ENCODE data around the gene OGG1. TPM values are rescaled to one million over a fixed set of nuclear protein-coding genes. Genes with fewer than 3 reads are reported as not detected.

OGG1 gene
- total RNA-seq, 1 experiment from 2014 or later = 21.4 TPM

DNA sequence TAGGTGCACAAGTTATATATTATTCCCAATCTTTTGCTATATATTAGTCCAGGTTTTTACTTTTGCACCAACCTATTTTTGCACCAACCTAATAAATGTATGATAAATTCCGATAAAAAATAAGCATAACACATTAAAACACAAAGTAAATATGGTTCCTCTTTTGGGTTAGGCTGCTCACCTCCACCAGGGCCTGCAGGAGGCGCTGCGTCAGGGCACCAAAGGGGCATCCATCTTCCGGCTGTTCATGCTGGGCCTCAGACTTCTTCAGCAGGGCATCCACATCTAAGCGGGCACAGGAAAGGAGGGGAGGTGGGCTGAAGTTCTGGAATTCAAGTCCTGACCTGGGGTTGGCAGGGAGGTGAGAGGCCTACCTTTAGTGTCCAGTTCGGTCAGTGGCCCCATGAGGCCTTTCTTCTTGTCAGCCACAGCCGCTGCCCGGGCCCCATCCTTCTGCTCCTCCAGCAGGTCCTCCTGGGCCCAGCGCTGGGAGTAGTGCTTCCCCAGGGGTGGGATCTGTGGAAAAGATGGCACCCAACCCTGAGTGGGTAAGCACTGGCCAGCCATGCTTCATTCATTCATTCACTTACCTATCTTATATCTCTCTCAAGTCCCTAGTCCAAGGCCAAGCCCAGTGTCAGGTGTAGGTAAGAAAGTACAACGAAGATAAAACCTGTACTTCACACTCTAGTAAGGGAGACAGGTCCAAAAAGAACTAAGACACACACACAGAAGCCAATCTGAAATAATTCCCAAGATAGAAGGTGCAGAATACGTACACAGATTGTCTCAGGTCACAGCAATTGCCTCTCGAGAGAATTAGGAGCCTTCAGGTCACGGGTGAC, 37.3 kb downstream of the OGG1 start:
- Histone ChIP-seq H3K9me3 (no peaks in the 10 kb centered on the region), H3K4me3 (no peak overlapping the region), H3K36me3 (peaks cover 5% of the 10 kb centered on the region), H3K27me3 (no peaks in the 10 kb centered on the region)
- DNase-seq = no peak

DNA sequence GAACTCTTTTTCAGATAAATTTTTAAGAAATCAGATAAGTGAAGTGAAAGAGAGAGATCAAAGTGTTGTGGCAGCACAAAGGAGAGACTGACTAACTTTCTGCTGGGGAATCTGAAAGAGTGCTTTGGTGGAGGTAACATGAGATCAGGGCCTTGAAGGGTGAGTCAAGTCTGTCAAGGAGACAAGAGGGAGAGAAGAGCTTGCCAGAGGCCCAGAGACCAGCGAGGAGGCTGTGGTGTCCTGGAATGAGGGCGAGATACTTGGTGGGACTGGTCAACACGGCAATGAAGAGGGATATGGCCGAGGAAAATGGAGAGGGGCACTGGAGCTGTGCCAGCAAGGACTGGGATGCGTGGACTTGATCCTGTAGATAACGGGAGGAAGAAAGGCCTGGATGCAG, 38.0 kb downstream of the OGG1 start:
- no peaks in the 10 kb centered on the region for H3K27me3 ChIP-seq
- H3K36me3 ChIP-seq = peaks cover 5% of the 10 kb centered on the region
- H3K9me3 ChIP-seq = no peaks in the 10 kb centered on the region
- no peak for DNase-seq
- H3K4me3 ChIP-seq = no peak overlapping the region

DNA sequence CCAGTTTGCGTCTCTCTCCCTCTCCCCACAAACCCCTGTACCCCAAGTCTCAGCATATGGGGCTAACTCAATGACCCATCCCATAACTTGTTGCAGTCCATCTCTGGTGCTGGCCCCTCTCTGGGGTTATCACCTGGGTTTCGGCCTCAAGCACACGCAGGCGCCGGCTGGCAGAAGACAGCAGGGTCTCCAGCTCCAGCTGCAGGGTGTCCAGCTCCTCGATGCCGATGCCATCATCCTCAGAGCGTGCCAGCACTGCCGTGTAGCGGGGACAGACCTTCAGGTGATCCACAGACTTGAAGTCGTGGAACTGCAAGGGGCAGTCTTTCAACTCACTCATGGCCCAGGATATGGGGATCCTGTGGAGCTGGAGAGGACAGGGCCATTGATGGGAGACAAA, 41.4 kb downstream of the OGG1 start:
- Histone ChIP-seq H3K4me3 (no peak overlapping the region), H3K36me3 (peaks cover 9% of the 10 kb centered on the region), H3K27me3 (no peaks in the 10 kb centered on the region), H3K9me3 (no peaks in the 10 kb centered on the region)
- DNase-seq = no peak

DNA sequence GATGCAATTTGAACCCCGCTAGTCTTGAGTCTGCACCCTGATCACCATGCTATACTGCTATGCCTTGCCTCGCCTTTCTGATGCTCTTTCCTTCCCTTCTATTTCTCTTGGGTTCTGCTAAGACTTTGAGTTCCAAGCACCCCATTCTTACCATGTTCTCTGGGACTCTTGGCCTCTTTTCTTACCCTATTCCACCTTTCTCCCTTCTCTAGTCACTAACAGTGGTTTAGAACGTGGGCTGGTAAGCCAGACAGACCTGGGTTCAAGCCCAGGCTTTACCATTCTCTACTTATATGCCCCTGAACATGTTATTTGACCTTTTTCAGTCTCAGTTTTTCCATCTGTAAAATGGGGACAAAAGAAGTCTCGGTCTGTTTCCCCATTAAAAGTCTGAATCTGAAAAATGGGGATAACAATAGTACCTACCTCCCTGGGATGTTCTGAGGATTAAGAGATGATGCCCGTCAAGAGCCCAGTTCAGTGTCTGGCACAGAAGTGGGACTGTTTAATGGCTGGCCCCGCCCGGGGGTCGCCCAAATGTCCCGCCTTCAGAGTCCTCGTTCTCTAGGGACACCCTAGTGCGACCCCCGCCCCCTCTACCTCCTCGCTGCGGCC, 42.1 kb downstream of the OGG1 start:
- peaks cover 4% of the 10 kb centered on the region; the same call in 1 of the 2 replicates for H3K36me3 ChIP-seq
- H3K4me3 ChIP-seq = peak overlapping the region; percentile 81
- DNase-seq = no peak
- no peaks in the 10 kb centered on the region for H3K27me3 ChIP-seq
- no peaks in the 10 kb centered on the region for H3K9me3 ChIP-seq

DNA sequence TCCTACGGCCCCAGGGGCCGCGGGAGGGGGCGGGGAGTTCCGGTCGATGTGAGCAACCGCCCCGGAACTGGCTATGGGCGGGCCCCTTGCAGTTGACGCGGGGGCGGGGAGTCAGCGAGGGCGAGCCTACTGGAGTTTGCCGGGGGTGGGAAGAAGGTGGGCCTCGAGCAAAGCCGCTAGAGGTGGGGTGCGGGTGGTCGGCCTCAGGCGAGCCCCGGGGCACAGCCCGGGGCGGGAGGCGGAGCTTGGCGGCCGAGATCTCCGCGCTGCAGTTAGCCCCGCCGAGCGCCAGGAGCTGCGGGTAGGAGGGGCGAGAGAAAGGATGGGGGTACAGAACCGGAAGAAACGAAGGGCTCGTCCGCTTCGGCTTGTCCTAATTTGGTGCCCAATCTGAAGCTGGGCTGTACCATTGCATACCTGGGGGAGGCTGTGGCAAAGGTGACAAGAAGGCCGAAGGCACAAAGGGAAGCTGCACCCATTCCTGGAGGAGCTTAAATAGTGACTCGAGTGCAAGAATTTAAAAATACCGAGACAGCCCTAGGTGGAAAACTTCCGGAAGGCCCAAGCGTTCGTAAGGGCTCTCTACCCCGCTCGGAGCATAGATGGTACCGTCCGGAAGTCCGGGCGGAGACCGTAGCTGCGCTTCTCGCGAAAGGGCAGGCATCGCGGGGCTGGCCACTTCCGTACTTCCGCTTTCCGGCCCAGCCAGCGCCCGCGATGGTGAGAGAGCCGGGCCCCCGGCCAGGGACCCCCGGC, 42.8 kb downstream of the OGG1 start, which contains the start of the genes ARPC4 and TADA3:
TSS of gene ARPC4 (plus strand) at position 678 of the 756 bp plus-strand sequence. CDS start at position 718, 40 bp downstream.
TSS of gene TADA3 (minus strand) at position 69 of the 756 bp plus-strand sequence. CDS start 1,007 bp downstream, outside the sequence.
- no peaks in the 10 kb centered on the region for H3K27me3 ChIP-seq
- peak; percentile 88 for DNase-seq
- peak within 1 kb of the TSS; percentile 81 for H3K4me3 ChIP-seq
- peaks cover 11% of the 10 kb centered on the region for H3K36me3 ChIP-seq
- H3K9me3 ChIP-seq = no peaks in the 10 kb centered on the region

DNA sequence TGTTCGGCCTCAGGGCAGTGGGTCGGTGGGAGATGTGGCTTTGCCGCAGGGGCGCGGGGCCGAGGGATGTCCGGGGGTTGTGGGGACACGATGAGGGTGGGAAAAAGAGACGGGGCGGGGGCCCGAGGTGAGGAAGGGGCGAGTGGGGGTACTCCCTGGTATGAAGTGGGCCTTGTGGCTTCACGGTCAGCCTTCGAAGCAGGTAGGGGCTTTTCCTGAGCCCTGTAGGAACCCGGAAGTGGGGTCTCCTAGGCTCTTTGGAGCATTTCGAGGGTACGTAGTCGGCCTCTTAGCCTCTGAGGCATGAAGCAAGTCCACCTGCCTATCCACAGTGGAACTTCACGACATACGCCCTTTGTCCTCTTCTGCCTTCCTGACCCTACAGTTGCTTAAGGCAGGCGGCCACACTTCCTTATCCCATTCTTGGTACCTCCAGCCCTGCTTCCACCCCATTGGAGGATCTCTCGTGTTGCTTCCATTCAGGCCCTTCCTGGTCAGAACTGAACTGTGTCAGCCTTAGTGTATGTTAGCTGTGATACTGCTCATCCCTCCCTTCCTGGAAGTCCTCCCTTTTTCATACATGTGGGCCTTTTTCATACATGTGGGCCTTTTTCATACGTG, 43.5 kb downstream of the OGG1 start:
- no peak for DNase-seq
- Histone ChIP-seq H3K9me3 (no peaks in the 10 kb centered on the region), H3K36me3 (peaks cover 14% of the 10 kb centered on the region), H3K27me3 (no peaks in the 10 kb centered on the region), H3K4me3 (peak overlapping the region; percentile 81)

DNA sequence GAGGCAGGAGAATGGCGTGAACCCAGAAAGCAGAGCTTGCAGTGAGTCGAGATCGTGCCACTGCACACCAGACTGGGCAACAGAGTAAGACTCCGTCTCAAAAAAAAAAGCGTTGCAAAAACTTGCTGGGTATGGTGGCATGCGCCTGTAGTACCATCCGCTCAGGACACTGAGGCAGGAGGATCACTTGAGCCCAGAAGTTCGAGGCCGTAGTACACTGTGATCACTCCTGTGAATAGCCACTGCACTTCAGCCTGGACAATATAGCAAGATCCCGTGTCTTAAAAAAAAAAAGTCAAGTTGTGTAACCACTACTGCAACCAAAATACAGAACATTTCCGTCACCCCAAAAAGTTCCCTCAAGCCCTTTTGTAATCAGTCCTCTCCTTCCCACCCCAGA, 44.6 kb downstream of the OGG1 start:
- Histone ChIP-seq H3K9me3 (no peaks in the 10 kb centered on the region), H3K4me3 (no peak overlapping the region), H3K36me3 (peaks cover 15% of the 10 kb centered on the region), H3K27me3 (no peaks in the 10 kb centered on the region)
- DNase-seq = no peak

DNA sequence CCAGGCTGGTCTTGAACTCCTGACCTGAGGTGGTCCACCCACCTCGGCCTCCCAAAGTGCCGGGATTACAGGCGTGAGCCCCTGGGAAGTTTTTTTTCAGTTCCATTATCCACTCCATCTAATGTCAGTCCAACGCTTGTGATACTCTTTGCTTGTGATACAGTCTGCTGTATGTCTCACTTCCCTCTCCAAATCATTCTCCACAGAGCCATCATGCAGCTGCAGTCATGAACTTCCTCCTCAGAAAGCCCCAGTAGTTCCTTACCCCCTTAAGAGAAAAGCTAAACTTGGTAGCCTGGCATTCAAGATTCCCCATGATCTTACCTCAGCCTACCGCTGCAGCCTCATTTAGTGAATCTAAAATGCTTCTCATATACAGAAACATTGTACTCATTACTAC, 45.5 kb downstream of the OGG1 start:
- peaks cover 22% of the 10 kb centered on the region for H3K36me3 ChIP-seq
- DNase-seq = no peak
- H3K27me3 ChIP-seq = no peaks in the 10 kb centered on the region
- H3K9me3 ChIP-seq = no peaks in the 10 kb centered on the region
- H3K4me3 ChIP-seq = no peak overlapping the region

DNA sequence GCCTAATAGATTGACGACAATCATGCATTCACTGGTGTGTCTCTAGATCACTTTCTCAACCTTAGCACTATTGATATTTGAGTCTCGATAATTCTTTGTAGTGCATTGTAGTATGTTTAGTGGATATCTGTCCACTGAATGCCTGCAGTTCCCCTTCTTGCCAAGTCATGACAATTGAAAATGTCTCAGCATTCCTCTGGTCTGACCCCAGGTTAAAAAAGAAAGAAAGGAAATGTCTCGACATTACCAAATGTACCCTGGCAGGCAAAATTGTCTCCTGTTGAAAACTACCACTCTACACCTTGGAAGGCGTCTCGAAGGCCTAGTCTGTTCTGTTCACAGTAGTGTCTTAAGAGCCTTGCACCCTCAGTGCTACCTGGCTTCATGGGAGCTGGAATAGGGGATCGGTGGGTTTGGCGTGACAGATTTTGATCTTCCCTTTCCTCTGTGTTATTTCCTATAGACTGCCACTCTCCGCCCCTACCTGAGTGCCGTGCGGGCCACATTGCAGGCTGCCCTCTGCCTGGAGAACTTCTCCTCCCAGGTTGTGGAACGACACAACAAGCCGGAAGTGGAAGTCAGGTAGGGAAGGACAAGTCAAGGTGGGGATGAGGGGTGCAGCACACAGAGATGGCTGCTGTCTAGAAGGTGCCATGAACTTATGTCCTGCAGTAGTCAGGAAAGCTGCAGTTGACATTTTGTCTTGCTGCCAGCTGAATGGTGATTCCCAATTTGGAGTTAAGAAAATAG, 47.6 kb downstream of the OGG1 start:
- no peaks in the 10 kb centered on the region for H3K9me3 ChIP-seq
- H3K4me3 ChIP-seq = no peak overlapping the region
- no peak for DNase-seq
- no peaks in the 10 kb centered on the region for H3K27me3 ChIP-seq
- H3K36me3 ChIP-seq = peaks cover 32% of the 10 kb centered on the region

DNA sequence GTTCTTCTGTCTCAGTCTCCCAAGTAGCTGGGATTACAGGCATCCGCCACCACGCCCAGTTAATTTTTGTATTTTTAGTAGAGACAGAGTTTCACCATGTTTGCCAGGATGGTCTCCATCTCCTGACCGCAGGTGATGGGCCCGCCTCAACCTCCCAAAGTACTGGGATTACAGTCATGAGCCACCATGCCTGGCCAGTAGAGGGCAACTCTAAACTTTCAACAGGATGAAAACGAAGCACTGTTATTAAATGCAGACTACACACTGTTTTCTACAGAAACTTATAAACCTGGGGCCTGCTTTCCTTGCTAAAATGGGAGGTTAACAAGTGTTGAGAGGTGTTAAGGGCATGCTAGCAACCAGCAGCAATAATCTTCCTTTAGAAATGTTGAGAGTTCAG, 50.8 kb downstream of the OGG1 start:
- Histone ChIP-seq H3K36me3 (peaks cover 52% of the 10 kb centered on the region), H3K4me3 (no peak overlapping the region), H3K9me3 (no peaks in the 10 kb centered on the region)

DNA sequence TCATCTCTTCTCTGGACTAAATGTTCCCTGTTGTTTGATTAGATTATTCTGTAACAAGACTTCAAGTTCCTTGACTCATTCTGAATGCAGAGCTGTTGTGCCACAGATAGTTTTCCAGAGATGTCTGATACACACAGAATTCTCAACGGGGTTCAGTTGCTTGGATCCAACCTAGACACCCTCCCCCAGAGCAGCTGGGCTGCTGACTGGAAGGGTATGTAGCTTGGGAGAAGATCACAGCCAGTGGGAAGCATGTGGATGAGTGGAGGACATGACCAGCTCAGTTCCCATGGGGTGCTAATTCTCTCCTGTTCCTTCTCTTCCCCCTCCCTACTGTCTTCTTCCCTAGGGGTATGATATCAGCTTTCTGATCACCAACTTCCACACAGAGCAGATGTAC, 53.7 kb downstream of the OGG1 start:
- no peaks in the 10 kb centered on the region for H3K9me3 ChIP-seq
- H3K4me3 ChIP-seq = no peak overlapping the region
- no peak for DNase-seq
- H3K36me3 ChIP-seq = peaks cover 48% of the 10 kb centered on the region
- H3K27me3 ChIP-seq = no peaks in the 10 kb centered on the region

More for the DNA sequence above, 50.8 kb downstream of the OGG1 start:
- no peak for DNase-seq
- no peaks in the 10 kb centered on the region for H3K27me3 ChIP-seq

DNA sequence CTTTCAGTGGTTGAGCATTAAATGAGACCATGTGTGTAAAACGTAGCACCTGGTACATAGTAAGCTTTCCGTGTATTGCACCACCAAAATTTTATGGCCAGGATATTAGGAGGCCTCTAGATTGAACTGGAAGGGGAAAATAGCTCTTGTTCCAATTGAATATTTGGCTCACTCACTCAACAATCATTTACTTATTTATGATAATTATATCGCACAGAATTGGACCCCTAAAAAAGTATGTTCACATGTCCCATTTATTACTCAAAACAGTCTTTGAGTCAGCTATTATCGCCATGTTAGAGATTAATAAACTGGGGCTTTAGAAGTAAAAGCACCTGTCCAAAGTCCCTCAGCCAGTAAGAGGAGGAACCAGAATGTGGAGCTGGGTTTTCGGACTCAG, 55.2 kb downstream of the OGG1 start:
- Histone ChIP-seq H3K4me3 (no peak overlapping the region), H3K36me3 (peaks cover 43% of the 10 kb centered on the region), H3K27me3 (no peaks in the 10 kb centered on the region), H3K9me3 (no peaks in the 10 kb centered on the region)
- no peak for DNase-seq

DNA sequence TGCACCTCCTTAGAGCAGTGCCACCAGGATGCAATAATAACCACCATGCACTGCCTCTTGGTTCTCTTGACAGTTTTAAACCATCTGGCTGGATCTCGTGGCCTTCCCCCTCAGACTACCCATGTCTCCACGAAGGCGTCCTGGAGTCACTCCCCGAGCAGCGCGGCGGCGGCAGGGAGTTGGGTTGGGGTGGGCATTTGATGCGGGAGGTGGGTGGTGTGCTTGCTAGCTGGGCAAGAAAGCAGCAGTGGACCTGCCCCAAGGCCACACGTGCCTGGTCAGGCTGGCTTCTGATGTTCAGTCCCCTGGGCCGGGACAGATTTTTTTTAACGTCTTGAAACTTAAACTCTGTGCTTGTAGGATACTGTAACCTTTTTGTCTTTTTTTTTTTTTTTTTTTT, 56.4 kb downstream of the OGG1 start:
- Histone ChIP-seq H3K27me3 (no peaks in the 10 kb centered on the region), H3K9me3 (no peaks in the 10 kb centered on the region), H3K4me3 (no peak overlapping the region), H3K36me3 (peaks cover 37% of the 10 kb centered on the region)
- no peak for DNase-seq

Data from MG63 (cell line).